H9 (cell line): ENCODE measurements around the gene ZNF280A. TPM values are rescaled to one million over a fixed set of nuclear protein-coding genes. Genes with fewer than 3 reads are reported as not detected.

Experiments
- DNase-seq: peaks from one replicate; pipeline ENCODE4 v3.0.0-alpha.2; 2017
- H2AFZ ChIP-seq: one replicate; pipeline ENCODE4 v1.6.1; 2013; ENCODE audit warnings: mild to moderate bottlenecking, low read length, control low read depth, moderate library complexity
- H2AK5ac ChIP-seq: 2 replicates; pipeline ENCODE4 v1.6.1; 2013; ENCODE audit warnings: low read length, control low read depth, mixed read lengths; ENCODE audit not compliant: insufficient read length
- H2BK120ac ChIP-seq: one replicate; pipeline ENCODE4 v1.6.1; 2013; ENCODE audit warnings: low read depth, mild to moderate bottlenecking, low read length, control low read depth, inconsistent platforms; ENCODE audit not compliant: poor library complexity, severe bottlenecking
- H2BK12ac ChIP-seq: 2 replicates; pipeline ENCODE4 v1.6.1; 2013; ENCODE audit warnings: low read length, control low read depth, mixed read lengths, low read depth; ENCODE audit not compliant: insufficient read length
- H2BK15ac ChIP-seq: 2 replicates; pipeline ENCODE4 v1.6.1; 2013; ENCODE audit warnings: low read depth, low read length, control low read depth
- H2BK20ac ChIP-seq: one replicate; pipeline ENCODE4 v1.6.1; 2013; ENCODE audit warnings: low read depth, mild to moderate bottlenecking, low read length, control low read depth, inconsistent platforms; ENCODE audit not compliant: poor library complexity, severe bottlenecking
- H2BK5ac ChIP-seq: 2 replicates; pipeline ENCODE4 v1.6.1; 2013; ENCODE audit warnings: low read length, control low read depth, mixed read lengths; ENCODE audit not compliant: insufficient read length
- H3K14ac ChIP-seq: 2 replicates; pipeline ENCODE4 v1.6.1; 2013; ENCODE audit warnings: low read length, control low read depth; ENCODE audit not compliant: insufficient read depth
- H3K18ac ChIP-seq: 2 replicates; pipeline ENCODE4 v1.6.1; 2013; ENCODE audit warnings: low read depth, mild to moderate bottlenecking, mixed read lengths, low read length, control low read depth; ENCODE audit not compliant: insufficient read length
- H3K23ac ChIP-seq: 2 replicates; pipeline ENCODE4 v1.6.1; 2013; ENCODE audit warnings: low read length, control low read depth, mixed read lengths, low read depth; ENCODE audit not compliant: insufficient read length
- H3K23me2 ChIP-seq: 2 replicates; pipeline ENCODE4 v1.6.1; 2013; ENCODE audit warnings: low read depth, mild to moderate bottlenecking, mixed read lengths, low read length, control low read depth; ENCODE audit not compliant: insufficient read length, poor library complexity, severe bottlenecking
- H3K27ac ChIP-seq: 2 replicates; pipeline ENCODE4 v1.5.1; 2013; ENCODE audit warnings: low read length, control low read depth, mixed read lengths, low read depth; ENCODE audit not compliant: insufficient read length
- H3K27me3 ChIP-seq: 2 replicates; pipeline ENCODE4 v1.6.1; 2013; ENCODE audit warnings: low read length, control low read depth, inconsistent platforms; ENCODE audit not compliant: insufficient read depth
- H3K4ac ChIP-seq: 2 replicates; pipeline ENCODE4 v1.6.1; 2013; ENCODE audit warnings: low read depth, mild to moderate bottlenecking, control low read depth, inconsistent platforms, low read length, moderate library complexity
- H3K4me1 ChIP-seq: 2 replicates; pipeline ENCODE4 v1.6.1; 2013; ENCODE audit warnings: low read length, control low read depth, inconsistent platforms; ENCODE audit not compliant: insufficient read depth
- H3K4me2 ChIP-seq: 2 replicates; pipeline ENCODE4 v1.6.1; 2013; ENCODE audit warnings: low read length, control low read depth, mixed read lengths; ENCODE audit not compliant: insufficient read length, insufficient read depth
- H3K56ac ChIP-seq: 2 replicates; pipeline ENCODE4 v1.6.1; 2013; ENCODE audit warnings: low read depth, mild to moderate bottlenecking, mixed read lengths, low read length, control low read depth; ENCODE audit not compliant: insufficient read length
- H3K79me1 ChIP-seq: 2 replicates; pipeline ENCODE4 v1.6.1; 2013; ENCODE audit warnings: low read depth, mild to moderate bottlenecking, moderate library complexity, low read length, control low read depth, inconsistent platforms; ENCODE audit not compliant: insufficient read depth, poor library complexity, severe bottlenecking
- H3K79me2 ChIP-seq: 2 replicates; pipeline ENCODE4 v1.6.1; 2013; ENCODE audit warnings: low read length, control low read depth, inconsistent platforms; ENCODE audit not compliant: insufficient read depth
- H3K9ac ChIP-seq: 2 replicates; pipeline ENCODE4 v1.6.1; 2013; ENCODE audit warnings: low read length, control low read depth, mixed read lengths; ENCODE audit not compliant: insufficient read length; ENCODE audit errors: extremely low read depth
- H3K9me3 ChIP-seq: one replicate; pipeline ENCODE4 v1.6.1; 2013; ENCODE audit warnings: low read depth, low read length, inconsistent platforms; ENCODE audit not compliant: control insufficient read depth
- H3T11ph ChIP-seq: one replicate; pipeline ENCODE4 v1.6.1; 2013; ENCODE audit warnings: mild to moderate bottlenecking, low read length, control low read depth, inconsistent platforms
- H4K20me1 ChIP-seq: one replicate; pipeline ENCODE4 v1.6.1; 2013; ENCODE audit not compliant: control insufficient read depth, insufficient read length, insufficient read depth
- H4K5ac ChIP-seq: 2 replicates; pipeline ENCODE4 v1.6.1; 2013; ENCODE audit warnings: low read depth, mild to moderate bottlenecking, mixed read lengths, low read length, control low read depth; ENCODE audit not compliant: insufficient read length
- H4K8ac ChIP-seq: replicated peaks from 2 replicates; pipeline ENCODE4 v1.6.1; 2013; ENCODE audit warnings: low read length, control low read depth, mixed read lengths, low read depth; ENCODE audit not compliant: insufficient read length
- H4K91ac ChIP-seq: 2 replicates; pipeline ENCODE4 v1.6.1; 2013; ENCODE audit warnings: low read depth, mild to moderate bottlenecking, moderate library complexity, mixed read lengths, low read length, control low read depth; ENCODE audit not compliant: insufficient read length
- H3K27ac Mint-ChIP-seq, 3 experiments: 2 replicates in 2 of 3; 3 replicates in 1 of 3; pipeline ENCODE4 v1.8.0; 2020 to 2021; ENCODE audit warnings: mixed read lengths in 3 of 3, mild to moderate bottlenecking in 1 of 3, moderate library complexity in 1 of 3
- H3K27me3 Mint-ChIP-seq: 2 replicates; pipeline ENCODE4 v1.8.0; 2021; ENCODE audit warnings: low read depth, mild to moderate bottlenecking, moderate library complexity, mixed read lengths
- H3K36me3 Mint-ChIP-seq, 3 experiments: 2 replicates in 2 of 3; 3 replicates in 1 of 3; pipeline ENCODE4 v1.8.0; 2020 to 2021; ENCODE audit warnings: low read depth in 3 of 3, mixed read lengths in 3 of 3; ENCODE audit not compliant: insufficient read depth in 1 of 3
- H3K4me1 Mint-ChIP-seq, 2 experiments: 2 replicates each; pipeline ENCODE4 v1.8.0; 2020; ENCODE audit warnings: mixed read lengths in 2 of 2
- H3K4me3 Mint-ChIP-seq, 2 experiments: 2 replicates in 1 of 2; 3 replicates in 1 of 2; pipeline ENCODE4 v1.8.0; 2020 to 2021; ENCODE audit warnings: mild to moderate bottlenecking in 2 of 2, mixed read lengths in 2 of 2, moderate library complexity in 1 of 2
- H3K9me3 Mint-ChIP-seq, 2 experiments: 2 replicates in 1 of 2; 3 replicates in 1 of 2; pipeline ENCODE4 v1.8.0; 2020; ENCODE audit warnings: mild to moderate bottlenecking in 2 of 2, mixed read lengths in 2 of 2, moderate library complexity in 1 of 2
- CTCF ChIP-seq: fragments of 200-600 bp; sonication (generic); conservative IDR thresholded peaks from 3 replicates; pipeline ENCODE4 v1.8.0; 2021; ENCODE audit warnings: antibody characterized with exemption, mild to moderate bottlenecking
- WGBS: extraction: QIAGEN DNeasy Blood & Tissue Kit; methylation state at CpG from one replicate; pipeline ENCODE4 v1.1.7; 2013; ENCODE audit warnings: missing lambda C conversion rate, low lambda C conversion rate, mixed read lengths; ENCODE audit not compliant: insufficient read length; ENCODE audit errors: extremely low coverage; 5-methylcytosine and 5-hydroxymethylcytosine counted together
- total RNA-seq: library from RNA; stranded (reverse); gene quantifications from 2 replicates; pipeline ENCODE4 v1.2.1, GENCODE V29; 2021

Gene ZNF280A
- total RNA-seq, 1 experiment from 2014 or later, result 0.13 TPM

- Mint-ChIP-seq H3K27me3 (peaks cover 60% of the 10 kb centered on the region), H3K4me1 (peaks cover 0 to 2% of the 10 kb centered on the region in 2 experiments; a peak in 2 of 4 replicates), H3K9me3 (no peaks in the 10 kb centered on the region), H3K36me3 (peaks cover 25 to 40% (median 33%) of the 10 kb centered on the region in 3 experiments; a peak in 6 of 7 replicates), H3K27ac (no peak overlapping the region), H3K4me3 (no peak overlapping the region)
- H3K9ac ChIP-seq, result no peak overlapping the region
- no peaks in the 10 kb centered on the region for H3K79me1 ChIP-seq
- no peak overlapping the region for H3K27ac ChIP-seq
- H4K8ac ChIP-seq, result no peak overlapping the region
- DNase-seq, result no peak
- no peak overlapping the region for H3K23ac ChIP-seq
- H2BK20ac ChIP-seq, result no peak overlapping the region
- no peaks in the 10 kb centered on the region for H3K4me1 ChIP-seq
- H4K91ac ChIP-seq, result no peak overlapping the region
- no peaks in the 10 kb centered on the region for H3K23me2 ChIP-seq
- H3K56ac ChIP-seq, result no peak overlapping the region
- no peaks in the 10 kb centered on the region for H3K79me2 ChIP-seq
- H2AK5ac ChIP-seq, result no peak overlapping the region
- H3K18ac ChIP-seq, result no peak overlapping the region
- TF ChIP-seq CTCF, result no peak
- H4K5ac ChIP-seq, result no peak overlapping the region
- no peak overlapping the region for H2BK15ac ChIP-seq
- no CpG with 5 or more reads among the region's 3 CpGs for WGBS
- H2BK120ac ChIP-seq, result no peak overlapping the region
- no peaks in the 10 kb centered on the region; the same call in 1 of the 2 replicates for H3K27me3 ChIP-seq
- H3K9me3 ChIP-seq, result no peaks in the 10 kb centered on the region
- H2BK12ac ChIP-seq, result no peak overlapping the region
- no peak overlapping the region for H2BK5ac ChIP-seq
- H2AFZ ChIP-seq, result no peak overlapping the region
- no peak overlapping the region for H3T11ph ChIP-seq
- no peak overlapping the region for H3K4ac ChIP-seq
- H3K14ac ChIP-seq, result no peak overlapping the region
- H4K20me1 ChIP-seq, result no peaks in the 10 kb centered on the region
- no peak overlapping the region for H3K4me2 ChIP-seq
Measured at GRCh38 chr22:22485524-22485923, 34.5 kb downstream of the ZNF280A start.
